Neural crest cell (in vitro differentiated cells): Measurements from ENCODE around the gene RAC2. TPM values are rescaled to one million over a fixed set of nuclear protein-coding genes. Genes with fewer than 3 reads are reported as not detected.
A peak's percentile ranks its signal among the peaks of the same experiment; 100 is the strongest.

Experiments
- DNase-seq: peaks from one replicate; pipeline ENCODE4 v3.0.0; 2021; ENCODE audit warnings: low read depth, mixed read lengths, low spot score
- H3K27ac Mint-ChIP-seq: one replicate; pipeline ENCODE4 v1.8.0; 2021; ENCODE audit warnings: mild to moderate bottlenecking, mixed read lengths; ENCODE audit not compliant: unreplicated experiment
- H3K27me3 Mint-ChIP-seq: 2 replicates; pipeline ENCODE4 v1.8.0; 2021; ENCODE audit warnings: low read depth, mild to moderate bottlenecking, mixed read lengths
- H3K36me3 Mint-ChIP-seq: 2 replicates; pipeline ENCODE4 v1.8.0; 2021; ENCODE audit warnings: low read depth, mild to moderate bottlenecking, mixed read lengths
- H3K4me1 Mint-ChIP-seq: 2 replicates; pipeline ENCODE4 v1.8.0; 2021; ENCODE audit warnings: mixed read lengths
- H3K4me3 Mint-ChIP-seq: one replicate; pipeline ENCODE4 v1.8.0; 2021; ENCODE audit warnings: mild to moderate bottlenecking, mixed read lengths
- H3K9me3 Mint-ChIP-seq: 2 replicates; pipeline ENCODE4 v1.8.0; 2021; ENCODE audit warnings: mixed read lengths
- total RNA-seq: library from RNA; stranded (reverse); gene quantifications from 2 replicates; pipeline ENCODE4 v1.2.1, GENCODE V29; 2021
- TF ChIP-seq, protein P1 (sequence below): fragments of 200-600 bp; sonication (generic); conservative IDR thresholded peaks from 2 replicates; pipeline ENCODE4 v1.5.0; 2021; ENCODE audit warnings: antibody characterized with exemption, mild to moderate bottlenecking

The RAC2 gene
- total RNA-seq, 1 donor from 2014 or later = 0.21 TPM

DNA sequence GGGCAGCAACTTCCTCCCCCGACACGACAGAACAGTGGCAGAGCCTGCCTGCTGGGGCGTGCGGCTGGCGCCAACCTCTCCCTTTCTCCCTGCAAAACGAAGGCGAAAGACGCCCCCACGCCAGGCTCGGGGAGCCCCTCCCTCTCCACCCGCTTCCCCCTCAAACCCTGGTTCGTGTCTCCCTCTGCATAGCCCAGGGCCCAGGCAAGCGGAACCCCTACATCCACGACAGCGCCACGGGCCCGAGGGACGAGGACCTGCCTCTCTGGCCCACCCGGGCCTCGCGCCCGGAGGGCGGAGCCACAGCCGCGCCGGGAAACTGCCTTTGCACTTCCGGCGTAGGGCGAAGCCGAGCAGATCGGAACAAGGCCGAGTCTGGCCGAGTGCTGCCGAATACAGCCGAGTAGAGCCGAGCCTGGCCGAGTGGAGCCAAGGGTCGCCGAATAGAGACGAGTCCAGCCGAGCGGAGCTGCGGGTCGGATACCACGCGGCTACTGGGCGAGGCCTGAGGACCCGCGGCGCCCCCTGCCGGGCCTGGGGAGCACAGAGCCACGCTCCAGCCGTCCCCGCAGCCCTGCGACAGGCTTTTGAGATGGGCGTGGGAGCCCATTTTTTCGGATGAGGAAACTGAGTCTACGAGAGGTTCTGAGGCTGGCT is 44.8 kb downstream of the RAC2 start:
- H3K27ac Mint-ChIP-seq = peak overlapping the region; percentile 76
- no peaks in the 10 kb centered on the region for H3K36me3 Mint-ChIP-seq
- peak; percentile 100 for DNase-seq
- H3K4me1 Mint-ChIP-seq = peaks cover 27% of the 10 kb centered on the region
- no peaks in the 10 kb centered on the region for H3K9me3 Mint-ChIP-seq
- H3K27me3 Mint-ChIP-seq = no peaks in the 10 kb centered on the region
- peak overlapping the region; percentile 84 for H3K4me3 Mint-ChIP-seq
- TF ChIP-seq, protein P1, sequence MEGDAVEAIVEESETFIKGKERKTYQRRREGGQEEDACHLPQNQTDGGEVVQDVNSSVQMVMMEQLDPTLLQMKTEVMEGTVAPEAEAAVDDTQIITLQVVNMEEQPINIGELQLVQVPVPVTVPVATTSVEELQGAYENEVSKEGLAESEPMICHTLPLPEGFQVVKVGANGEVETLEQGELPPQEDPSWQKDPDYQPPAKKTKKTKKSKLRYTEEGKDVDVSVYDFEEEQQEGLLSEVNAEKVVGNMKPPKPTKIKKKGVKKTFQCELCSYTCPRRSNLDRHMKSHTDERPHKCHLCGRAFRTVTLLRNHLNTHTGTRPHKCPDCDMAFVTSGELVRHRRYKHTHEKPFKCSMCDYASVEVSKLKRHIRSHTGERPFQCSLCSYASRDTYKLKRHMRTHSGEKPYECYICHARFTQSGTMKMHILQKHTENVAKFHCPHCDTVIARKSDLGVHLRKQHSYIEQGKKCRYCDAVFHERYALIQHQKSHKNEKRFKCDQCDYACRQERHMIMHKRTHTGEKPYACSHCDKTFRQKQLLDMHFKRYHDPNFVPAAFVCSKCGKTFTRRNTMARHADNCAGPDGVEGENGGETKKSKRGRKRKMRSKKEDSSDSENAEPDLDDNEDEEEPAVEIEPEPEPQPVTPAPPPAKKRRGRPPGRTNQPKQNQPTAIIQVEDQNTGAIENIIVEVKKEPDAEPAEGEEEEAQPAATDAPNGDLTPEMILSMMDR = peak; percentile 98

GRCh38 chr22:37198258-37199102 is 45.6 kb downstream of the RAC2 start:
- Mint-ChIP-seq H3K9me3 (peaks cover 2% of the 10 kb centered on the region), H3K27ac (peak overlapping the region; percentile 76), H3K4me1 (peaks cover 27% of the 10 kb centered on the region), H3K36me3 (peaks cover 2% of the 10 kb centered on the region), H3K27me3 (no peaks in the 10 kb centered on the region), H3K4me3 (peak overlapping the region; percentile 84)
- TF ChIP-seq, protein P1 = peak; percentile 96
- DNase-seq = peak; percentile 94

GRCh38 chr22:37197451-37198257 is 46.4 kb downstream of the RAC2 start:
- Mint-ChIP-seq H3K27ac (peak overlapping the region; percentile 76), H3K4me1 (peaks cover 27% of the 10 kb centered on the region), H3K9me3 (peaks cover 3% of the 10 kb centered on the region), H3K27me3 (no peaks in the 10 kb centered on the region), H3K4me3 (peak overlapping the region; percentile 84), H3K36me3 (peaks cover 5% of the 10 kb centered on the region)
- TF ChIP-seq, protein P1 = no peak
- DNase-seq = no peak

- Mint-ChIP-seq H3K27me3 (no peaks in the 10 kb centered on the region), H3K27ac (no peak overlapping the region), H3K4me1 (peaks cover 27% of the 10 kb centered on the region), H3K9me3 (peaks cover 3% of the 10 kb centered on the region), H3K36me3 (peaks cover 7% of the 10 kb centered on the region), H3K4me3 (peak overlapping the region; percentile 57)
- DNase-seq = no peak
- TF ChIP-seq, protein P1 = no peak
Observed at GRCh38 chr22:37196539-37197450, 47.3 kb downstream of the RAC2 start.
